Breast epithelium (tissue), 3 donors: ENCODE measurements around the gene UBE2E1.

Experiments used
- CTCF ChIP-seq, 3 donors: fragments of 450-650 bp; IDR thresholded peaks; one replicate each; pipeline ENCODE4 v1.5.1; 2016 to 2017; ENCODE audit warnings: antibody characterized with exemption in 3 of 3, mild to moderate bottlenecking in 3 of 3, moderate library complexity in 3 of 3
- POLR2A ChIP-seq: fragments of 450-650 bp; IDR thresholded peaks from one replicate; pipeline ENCODE4 v1.6.1; 2016; ENCODE audit warnings: antibody characterized with exemption, mild to moderate bottlenecking, moderate library complexity
- POLR2AphosphoS5 ChIP-seq, 3 donors: sonication (generic); formaldehyde crosslinking; IDR thresholded peaks; one replicate each; pipeline ENCODE4 v1.6.1; 2017; ENCODE audit warnings: antibody characterized with exemption in 3 of 3

GRCh38 chr3:23932571-23932970 is 126.8 kb downstream of the UBE2E1 start:
- TF ChIP-seq CTCF (IDR thresholded peaks at IDR 0.05) (no peak), POLR2A (no peak), POLR2AphosphoS5 (IDR thresholded peaks at IDR 0.05) (no peak)
